NCI-H226 (cell line): ENCODE results near the gene NXPE2.
"Not testable (repeated sequence)": the region's sequence is repeated elsewhere in the genome, so short reads cannot be mapped to it uniquely, and the experiment has no call there.

ENCODE experiments used
- DNase-seq: peaks from one replicate; pipeline ENCODE4 v3.0.0-alpha.2; 2015

Gene NXPE2

DNA sequence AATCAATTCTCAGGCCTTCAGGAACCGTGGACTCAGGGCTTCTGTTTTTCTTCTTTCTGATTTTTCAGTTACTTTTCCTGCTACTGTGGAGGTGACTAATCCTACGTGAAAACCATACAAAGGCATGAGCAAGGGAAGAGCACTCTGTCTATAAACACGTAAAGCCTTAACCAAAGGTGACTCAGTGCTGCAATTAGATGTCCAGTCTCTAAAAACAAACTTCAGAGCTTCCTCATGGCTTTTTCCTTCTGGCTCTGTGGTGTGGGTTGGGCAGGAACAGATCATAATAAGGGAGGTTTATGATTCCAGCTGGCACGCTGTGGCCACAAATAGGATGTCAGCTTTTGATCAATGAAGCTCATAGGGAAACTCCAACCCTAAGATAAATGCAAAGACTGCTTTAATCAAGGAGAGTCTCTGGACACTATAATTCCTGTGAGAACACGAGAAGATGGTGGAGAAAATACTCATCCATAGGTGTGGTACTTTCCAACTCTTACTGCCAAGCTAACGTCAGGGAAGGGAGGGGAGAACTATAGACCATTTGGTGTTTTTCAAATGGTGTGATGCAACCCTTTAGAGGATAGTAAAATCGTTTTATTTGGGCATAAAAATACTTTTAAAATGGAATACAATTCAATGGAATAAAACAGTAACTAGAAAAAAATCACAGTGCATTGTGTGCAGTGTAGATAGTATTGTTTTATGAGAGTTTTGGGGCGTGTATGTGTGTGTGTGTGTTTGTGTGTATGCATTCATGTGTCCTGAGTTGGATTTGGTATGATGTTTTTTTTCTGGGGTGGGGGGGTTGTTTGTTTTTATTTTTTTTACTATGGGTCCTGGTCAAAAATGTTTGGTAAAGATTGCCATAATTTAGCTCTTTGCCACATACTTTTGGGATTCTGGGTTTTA is at the start of gene NXPE2:
TSS of gene NXPE2 (plus strand) at position 403 of the 912 bp plus-strand sequence. CDS start at position 452, 49 bp downstream.
- DNase-seq, result no peak

- not testable (repeated sequence) for DNase-seq
These were observed 46.8 kb upstream of the NXPE2 start for GRCh38 chr11:114631445-114631965.

- not testable (repeated sequence) for DNase-seq
These were observed 38.9 kb upstream of the NXPE2 start for GRCh38 chr11:114639440-114639839.

- no peak for DNase-seq
These were observed 27.7 kb upstream of the NXPE2 start for GRCh38 chr11:114650661-114651060.

- no peak for DNase-seq
These were observed 27.1 kb upstream of the NXPE2 start for GRCh38 chr11:114651145-114651718.

DNA sequence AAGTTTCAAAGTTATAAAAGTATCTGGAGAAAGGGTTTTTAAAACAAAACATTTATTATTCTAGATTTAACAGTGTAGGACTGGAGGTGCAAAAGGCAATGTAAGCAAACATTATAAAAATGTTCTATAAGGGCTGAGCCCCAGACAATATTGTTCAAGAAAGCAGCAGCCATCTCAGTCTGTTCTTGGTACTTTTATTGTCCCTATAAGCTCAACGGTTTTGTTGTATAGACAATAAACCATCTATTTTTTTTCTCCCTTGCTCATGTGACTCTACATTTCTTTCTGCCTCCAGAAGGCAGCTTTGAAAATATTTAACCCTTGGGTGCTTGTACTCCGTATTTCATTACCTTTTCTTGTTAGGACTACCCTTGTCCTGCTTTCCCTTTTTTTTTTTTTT is 25.2 kb upstream of the NXPE2 start:
- DNase-seq, result no peak

GRCh38 chr11:114664641-114665040 is 13.7 kb upstream of the NXPE2 start:
- DNase-seq, result no peak

DNA sequence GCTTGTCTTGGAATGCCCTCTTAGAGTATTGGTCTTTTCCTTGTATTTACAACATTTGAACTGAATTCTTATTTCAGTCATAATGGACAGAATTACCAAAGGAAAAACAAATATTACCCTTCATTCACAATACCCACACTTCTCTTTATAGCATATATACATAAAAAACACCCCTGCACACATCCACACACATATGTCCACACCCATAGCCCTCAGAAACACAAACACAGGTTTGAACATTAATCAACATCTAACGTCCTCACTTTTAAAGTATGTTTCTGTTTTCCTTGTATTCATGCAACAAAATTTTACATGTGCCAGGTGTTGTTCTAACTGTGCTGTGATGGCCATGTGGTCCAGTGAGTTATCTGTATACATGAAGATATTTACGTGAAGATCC is 11.6 kb upstream of the NXPE2 start:
- DNase-seq, result no peak

DNA sequence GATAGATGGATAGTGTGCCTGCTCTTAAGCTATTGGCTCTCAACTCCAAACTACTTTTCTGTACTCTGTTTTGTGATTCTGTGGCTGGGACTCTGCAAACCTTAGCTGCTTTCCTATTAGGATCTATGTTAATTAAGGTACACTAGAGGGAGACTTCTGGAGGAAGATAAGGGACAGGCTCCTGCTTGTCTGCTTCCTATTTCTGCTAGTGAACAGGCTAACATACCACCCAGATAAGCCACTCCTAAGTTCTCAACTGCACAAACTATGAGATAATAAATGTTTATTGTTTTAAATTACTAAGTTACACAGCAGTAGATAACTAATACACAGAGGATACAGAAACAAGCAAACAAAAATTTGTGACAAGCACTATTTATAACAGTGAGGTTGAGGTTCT is 10.2 kb upstream of the NXPE2 start:
- DNase-seq, result no peak

DNA sequence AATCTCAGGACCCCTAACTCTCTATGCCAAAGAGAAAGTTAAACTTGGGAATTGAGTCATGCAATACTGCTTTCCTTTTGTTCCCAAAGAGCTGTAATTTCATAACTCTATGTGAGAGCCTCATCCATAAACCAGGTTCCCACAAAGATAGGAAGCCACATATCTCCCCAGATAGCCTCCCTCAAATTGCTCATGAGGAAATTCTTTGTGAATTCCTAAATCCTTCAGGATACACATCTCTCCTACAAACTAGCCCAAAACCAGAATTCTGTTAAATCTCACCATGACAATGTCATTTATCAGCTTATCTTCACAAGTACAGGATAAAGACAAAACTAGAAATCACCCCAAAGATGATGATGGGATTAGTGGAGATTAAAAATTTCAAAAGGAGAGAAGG is 4.7 kb upstream of the NXPE2 start:
- DNase-seq, result no peak

- DNase-seq, result no peak
These were observed 1.2 kb downstream of the NXPE2 start for GRCh38 chr11:114679505-114679904.

DNA sequence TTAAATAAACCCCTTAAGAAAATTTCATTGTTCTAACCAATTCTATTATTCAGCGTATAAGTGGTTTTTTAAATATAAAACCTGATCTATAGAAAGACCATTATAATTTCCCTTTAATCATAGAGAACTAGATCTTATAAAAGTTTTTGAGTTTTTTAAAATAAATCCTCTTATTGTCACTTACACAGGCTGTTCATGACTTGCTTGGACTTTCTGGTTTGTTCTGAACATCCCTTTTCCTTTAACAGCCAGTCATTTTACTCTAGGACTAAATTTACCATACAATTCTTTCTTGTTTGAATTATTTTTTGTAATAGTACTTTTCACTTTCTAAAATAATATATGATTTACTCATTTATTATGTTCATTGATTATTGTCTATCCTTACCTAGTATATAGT is 4.7 kb downstream of the NXPE2 start:
- no peak for DNase-seq

DNA sequence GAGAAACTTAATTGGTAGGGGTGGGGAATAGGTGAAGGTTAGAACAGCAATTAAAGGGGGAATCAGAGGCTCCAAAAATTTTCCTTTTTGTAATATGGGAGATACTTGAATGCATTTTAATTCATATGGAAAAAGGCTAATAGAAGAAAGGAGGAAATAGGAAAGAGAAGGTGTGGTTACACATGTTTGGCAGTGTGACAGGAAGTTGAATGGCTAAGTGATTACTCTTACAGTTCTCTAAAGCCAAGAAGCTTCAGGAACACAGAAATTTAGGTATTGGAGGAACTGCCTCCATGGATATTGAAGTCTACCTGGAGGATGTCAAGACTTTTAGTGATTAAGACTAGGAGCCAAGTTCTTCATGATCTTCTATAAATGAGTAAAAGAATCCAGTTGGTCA is 6.3 kb downstream of the NXPE2 start:
- DNase-seq, result no peak

- no peak for DNase-seq
These were observed 6.8 kb downstream of the NXPE2 start for GRCh38 chr11:114685097-114685496.

DNA sequence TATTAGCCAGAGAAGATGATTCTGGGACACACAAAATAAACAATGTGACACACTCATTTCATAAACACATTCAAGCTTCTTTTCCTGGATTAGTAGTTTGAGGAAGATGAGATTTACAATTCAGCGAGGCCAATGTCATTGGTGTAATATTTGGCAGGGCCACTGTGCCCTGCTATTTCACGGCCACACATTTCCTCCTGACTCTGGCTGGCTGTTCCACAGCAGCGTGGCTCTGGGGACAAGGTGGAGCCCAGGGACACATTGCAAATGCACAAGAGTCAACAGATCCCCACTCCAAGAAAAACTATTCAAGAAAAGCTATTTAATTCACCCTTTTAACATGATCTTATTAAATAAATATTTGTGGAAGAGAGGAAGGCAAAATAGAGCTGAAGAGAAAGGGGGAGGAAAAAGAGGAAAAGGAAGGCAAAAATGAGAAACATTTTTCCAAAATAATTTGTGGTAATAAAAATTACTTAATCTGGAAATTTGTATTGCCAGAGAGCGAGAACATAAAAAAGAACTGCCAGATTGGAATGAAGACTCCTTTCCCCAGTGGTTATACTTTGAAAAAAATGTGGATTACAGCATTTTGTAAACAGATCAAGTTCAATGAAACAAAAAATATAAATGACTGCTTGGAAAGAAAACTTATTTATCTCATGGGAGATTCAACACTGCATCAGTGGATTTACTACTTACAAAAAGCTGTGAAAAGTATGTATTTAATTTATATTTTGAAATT is 27.1 kb downstream of the NXPE2 start:
- DNase-seq, result no peak

DNA sequence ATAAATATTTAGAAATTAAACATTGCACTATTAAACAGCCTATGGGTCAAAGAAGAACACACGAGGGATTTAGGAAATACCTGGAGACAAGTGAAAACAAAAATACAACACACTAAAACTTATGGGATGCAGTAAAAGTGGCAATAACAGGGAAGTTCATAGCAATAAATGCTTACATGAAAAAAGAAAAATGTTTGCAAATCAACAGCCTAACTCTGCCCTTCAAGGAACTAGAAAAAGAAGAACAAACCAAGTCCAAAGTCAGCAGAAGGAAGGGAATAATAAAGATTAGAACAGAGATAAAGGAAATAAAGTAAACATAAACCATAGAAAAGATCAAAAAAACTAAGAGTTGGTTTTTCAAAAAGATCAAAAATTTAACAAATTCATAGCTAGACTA is 31.6 kb downstream of the NXPE2 start:
- no peak for DNase-seq

DNA sequence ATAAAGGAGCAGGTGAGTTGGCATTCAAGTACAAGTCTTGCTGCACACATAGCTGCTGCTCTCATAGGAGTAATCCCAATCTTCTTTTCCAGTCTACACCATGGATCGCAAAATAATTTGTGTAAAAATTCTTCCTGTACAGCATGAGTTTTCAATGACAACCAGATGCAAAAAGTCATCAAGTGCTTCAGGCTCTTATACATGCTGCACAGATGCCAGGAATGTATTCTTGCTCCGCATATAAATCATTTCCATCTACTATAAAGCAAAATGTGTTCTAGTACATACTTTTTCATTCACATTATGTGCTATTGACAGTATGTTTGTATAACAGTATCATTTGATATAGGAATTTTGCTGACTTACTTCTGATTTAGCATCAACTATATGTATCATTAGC is 35.4 kb downstream of the NXPE2 start:
- DNase-seq, result no peak

DNA sequence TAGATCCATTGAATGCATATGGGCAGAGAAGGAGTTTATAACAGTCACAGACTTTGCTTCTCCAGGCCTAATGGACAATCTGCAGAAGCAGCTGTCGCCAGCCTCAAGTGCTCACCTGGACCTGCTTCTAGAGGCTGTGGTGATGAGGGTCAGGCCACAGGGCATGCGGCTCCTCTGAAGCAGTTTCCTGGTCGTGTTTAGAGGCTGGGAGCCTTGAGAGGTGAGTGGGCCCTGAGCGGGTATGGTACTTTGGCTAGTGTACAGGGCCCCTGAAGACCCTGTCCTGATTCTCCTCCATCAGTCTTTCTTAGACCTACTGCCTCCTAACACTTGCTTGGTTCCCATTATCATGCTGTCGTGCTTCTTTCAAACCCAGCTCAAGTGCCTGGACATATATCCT is 41.2 kb downstream of the NXPE2 start:
- no peak for DNase-seq

- DNase-seq, result no peak
These were observed 46.7 kb downstream of the NXPE2 start for GRCh38 chr11:114724916-114725524.

GRCh38 chr11:114725623-114726022 is 47.3 kb downstream of the NXPE2 start:
- no peak for DNase-seq

- no peak for DNase-seq
These were observed 58.5 kb downstream of the NXPE2 start for GRCh38 chr11:114736806-114737205.

- DNase-seq, result peak; percentile 8
These were observed 60.6 kb downstream of the NXPE2 start for GRCh38 chr11:114738954-114739353.

- no peak for DNase-seq
These were observed 66.9 kb downstream of the NXPE2 start for GRCh38 chr11:114745150-114745671.
